Mucosa of descending colon (tissue), 3 donors: ENCODE data around the gene TYRO3. TPM values are rescaled to one million over a fixed set of nuclear protein-coding genes. Genes with fewer than 3 reads are reported as not detected.
A peak's percentile ranks its signal among the peaks of the same experiment; 100 is the strongest.
"Not testable (repeated sequence)": the region's sequence is repeated elsewhere in the genome, so short reads cannot be mapped to it uniquely, and the experiment has no call there.

Source experiments
- ATAC-seq: fragments of 200-7000 bp; cut with Tn5 transposase; one replicate; pipeline ENCODE4 v1.9.1; 2020; ENCODE audit warnings: mild to moderate bottlenecking, moderate library complexity
- DNase-seq, 3 donors: peaks; one replicate each; pipeline ENCODE4 v3.0.0-alpha.2; 2020
- H3K36me3 ChIP-seq: fragments of 200-600 bp; one replicate; pipeline ENCODE4 v1.8.0; 2021; ENCODE audit warnings: low read depth, mild to moderate bottlenecking
- H3K4me1 ChIP-seq: fragments of 200-600 bp; one replicate; pipeline ENCODE4 v1.8.0; 2021; ENCODE audit warnings: low read depth, mild to moderate bottlenecking
- H3K4me3 ChIP-seq: fragments of 200-600 bp; one replicate; pipeline ENCODE4 v1.8.0; 2021; ENCODE audit warnings: mild to moderate bottlenecking
- H3K9me3 ChIP-seq: fragments of 200-600 bp; one replicate; pipeline ENCODE4 v1.8.0; 2021; ENCODE audit warnings: mild to moderate bottlenecking
- intact Hi-C, 2 donors: fragments of 100-400 bp; cut with DNase I in 1 of 2; cut with micrococcal nuclease in 1 of 2; formaldehyde crosslinking; loops; one replicate each; pipeline versions ENCODE4 v1.11.0 to v1.11.1; 2022; cut with DNase I, micrococcal nuclease
- total RNA-seq, 3 donors: library from RNA; stranded (reverse); fragmentation: NEBNext Ultra II Directional in 2 of 3; extraction: Animal tissue kit (Norgen Biotek cat#: 25700) in 2 of 3; gene quantifications; one replicate each; pipeline versions ENCODE4 v1.2.1 to v1.2.4, GENCODE V29; 2021 to 2023
- TF ChIP-seq, protein P1 (sequence below): fragments of 200-600 bp; IDR thresholded peaks from one replicate; pipeline ENCODE4 v1.8.0; 2022; ENCODE audit warnings: antibody characterized with exemption, mild to moderate bottlenecking
- donor health status: DM: no; HTN: no; CAD: no; lungs with moderate emphysema.
- donor health status: DM: no; HTN: no; CAD: no.
- donor health status: DM: no; HTN: yes; CAD: no.

TYRO3 gene
- total RNA-seq, 3 donors from 2014 or later, result 1.9 to 8.5 (median 2.3) TPM

GRCh38 chr15:41568350-41569017 lies 9.5 kb downstream of the TYRO3 start:
- intact Hi-C loops, result no loop called here
- ATAC-seq, result no peak
- no peaks in the 10 kb centered on the region for H3K4me1 ChIP-seq

DNA sequence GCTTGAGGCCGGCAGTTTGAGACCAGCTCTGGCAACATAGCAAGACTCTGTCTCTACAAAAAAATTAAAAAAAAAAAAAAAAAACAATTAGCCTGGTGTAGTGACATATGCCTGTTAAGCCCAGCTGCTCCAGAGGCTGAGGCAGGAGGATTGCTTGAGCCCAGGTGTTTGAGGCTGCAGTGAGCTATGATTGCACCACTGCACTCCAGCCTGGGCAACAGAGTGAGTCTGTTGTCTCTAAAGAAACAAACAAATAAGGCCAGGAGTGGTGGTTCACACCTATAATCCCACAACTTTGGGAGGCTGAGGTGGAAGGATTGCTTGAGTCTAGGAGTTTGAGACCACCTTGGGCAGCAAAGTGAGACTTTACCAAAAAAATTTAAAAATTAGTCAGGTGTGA lies 10.2 kb downstream of the TYRO3 start:
- H3K9me3 ChIP-seq, DNase-seq, H3K4me1 ChIP-seq, ATAC-seq, H3K36me3 ChIP-seq, intact Hi-C loops, H3K4me3 ChIP-seq: not testable (repeated sequence)

More at GRCh38 chr15:41568350-41569017, 9.5 kb downstream of the TYRO3 start:
- Histone ChIP-seq H3K9me3 (no peaks in the 10 kb centered on the region), H3K36me3 (no peaks in the 10 kb centered on the region), H3K4me3 (no peak overlapping the region)
- TF ChIP-seq, protein P1, sequence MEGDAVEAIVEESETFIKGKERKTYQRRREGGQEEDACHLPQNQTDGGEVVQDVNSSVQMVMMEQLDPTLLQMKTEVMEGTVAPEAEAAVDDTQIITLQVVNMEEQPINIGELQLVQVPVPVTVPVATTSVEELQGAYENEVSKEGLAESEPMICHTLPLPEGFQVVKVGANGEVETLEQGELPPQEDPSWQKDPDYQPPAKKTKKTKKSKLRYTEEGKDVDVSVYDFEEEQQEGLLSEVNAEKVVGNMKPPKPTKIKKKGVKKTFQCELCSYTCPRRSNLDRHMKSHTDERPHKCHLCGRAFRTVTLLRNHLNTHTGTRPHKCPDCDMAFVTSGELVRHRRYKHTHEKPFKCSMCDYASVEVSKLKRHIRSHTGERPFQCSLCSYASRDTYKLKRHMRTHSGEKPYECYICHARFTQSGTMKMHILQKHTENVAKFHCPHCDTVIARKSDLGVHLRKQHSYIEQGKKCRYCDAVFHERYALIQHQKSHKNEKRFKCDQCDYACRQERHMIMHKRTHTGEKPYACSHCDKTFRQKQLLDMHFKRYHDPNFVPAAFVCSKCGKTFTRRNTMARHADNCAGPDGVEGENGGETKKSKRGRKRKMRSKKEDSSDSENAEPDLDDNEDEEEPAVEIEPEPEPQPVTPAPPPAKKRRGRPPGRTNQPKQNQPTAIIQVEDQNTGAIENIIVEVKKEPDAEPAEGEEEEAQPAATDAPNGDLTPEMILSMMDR, result no peak
- DNase-seq, result peak in 1 of 3 donors; percentile 33

DNA sequence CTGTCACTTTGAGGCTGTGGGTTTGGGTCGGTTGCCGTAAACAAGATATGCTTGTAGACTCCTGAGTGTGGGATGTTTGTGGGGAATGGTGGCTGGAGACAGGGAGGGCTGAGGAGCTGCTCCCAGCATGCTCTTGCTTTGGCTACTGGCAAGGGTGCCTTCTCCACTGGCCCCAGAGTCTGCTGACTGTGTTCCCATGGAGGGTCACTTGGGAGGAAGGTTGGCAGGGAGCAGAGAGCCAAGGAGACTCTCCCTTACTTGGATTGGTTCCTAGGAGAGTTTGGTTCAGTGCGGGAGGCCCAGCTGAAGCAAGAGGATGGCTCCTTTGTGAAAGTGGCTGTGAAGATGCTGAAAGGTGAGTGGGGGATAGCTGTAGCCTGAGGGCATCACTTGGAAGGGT lies 11.8 kb downstream of the TYRO3 start:
- Histone ChIP-seq H3K36me3 (no peaks in the 10 kb centered on the region), H3K9me3 (no peaks in the 10 kb centered on the region), H3K4me1 (no peaks in the 10 kb centered on the region), H3K4me3 (no peak overlapping the region)
- intact Hi-C loops, result no loop called here
- TF ChIP-seq, protein P1, result no peak
- DNase-seq (no peak), ATAC-seq (no peak)

GRCh38 chr15:41571948-41572347 lies 12.9 kb downstream of the TYRO3 start:
- TF ChIP-seq, protein P1, result no peak
- Histone ChIP-seq H3K9me3 (no peaks in the 10 kb centered on the region), H3K36me3 (no peaks in the 10 kb centered on the region), H3K4me3 (no peak overlapping the region), H3K4me1 (no peaks in the 10 kb centered on the region)
- no peak for DNase-seq
- intact Hi-C loops, result no loop called here
- no peak for ATAC-seq

- H3K9me3 ChIP-seq, result no peaks in the 10 kb centered on the region
- no peaks in the 10 kb centered on the region for H3K4me1 ChIP-seq
- intact Hi-C loops, result no loop called here
- no peaks in the 10 kb centered on the region for H3K36me3 ChIP-seq
- TF ChIP-seq, protein P1, result no peak
- no peak for DNase-seq
- H3K4me3 ChIP-seq, result no peak overlapping the region
- ATAC-seq, result no peak
Measured at GRCh38 chr15:41572866-41573265, 13.9 kb downstream of the TYRO3 start.

DNA sequence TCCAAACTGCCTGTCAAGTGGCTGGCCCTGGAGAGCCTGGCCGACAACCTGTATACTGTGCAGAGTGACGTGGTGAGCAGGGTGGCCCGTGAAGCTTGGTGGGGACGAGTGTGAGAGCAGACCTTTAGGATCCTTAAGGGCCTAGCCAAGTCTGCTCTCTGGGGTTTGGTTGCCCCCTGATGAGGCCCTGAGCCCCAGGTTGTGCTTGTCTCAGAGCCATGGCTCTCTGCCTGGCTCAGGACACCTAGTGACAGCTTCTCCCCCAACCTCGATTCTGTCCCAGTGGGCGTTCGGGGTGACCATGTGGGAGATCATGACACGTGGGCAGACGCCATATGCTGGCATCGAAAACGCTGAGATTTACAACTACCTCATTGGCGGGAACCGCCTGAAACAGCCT lies 14.4 kb downstream of the TYRO3 start:
- Histone ChIP-seq H3K4me3 (no peak overlapping the region), H3K4me1 (no peaks in the 10 kb centered on the region), H3K9me3 (no peaks in the 10 kb centered on the region), H3K36me3 (no peaks in the 10 kb centered on the region)
- no peak for DNase-seq
- ATAC-seq, result no peak
- TF ChIP-seq, protein P1, result no peak
- intact Hi-C loops, result no loop called here
